Ramos (cell line): Measurements from ENCODE around the gene HTR3E.
"Not testable (repeated sequence)": the region's sequence is repeated elsewhere in the genome, so short reads cannot be mapped to it uniquely, and the experiment has no call there.

Experiments used
- in situ Hi-C: fragments of 300-500 bp; cut with MboI; formaldehyde crosslinking; loops from one replicate; pipeline ENCODE4 v1.14.3; 2022; ENCODE audit warnings: low sequenced_read_pairs; ENCODE audit not compliant: unreplicated experiment

The HTR3E gene

DNA sequence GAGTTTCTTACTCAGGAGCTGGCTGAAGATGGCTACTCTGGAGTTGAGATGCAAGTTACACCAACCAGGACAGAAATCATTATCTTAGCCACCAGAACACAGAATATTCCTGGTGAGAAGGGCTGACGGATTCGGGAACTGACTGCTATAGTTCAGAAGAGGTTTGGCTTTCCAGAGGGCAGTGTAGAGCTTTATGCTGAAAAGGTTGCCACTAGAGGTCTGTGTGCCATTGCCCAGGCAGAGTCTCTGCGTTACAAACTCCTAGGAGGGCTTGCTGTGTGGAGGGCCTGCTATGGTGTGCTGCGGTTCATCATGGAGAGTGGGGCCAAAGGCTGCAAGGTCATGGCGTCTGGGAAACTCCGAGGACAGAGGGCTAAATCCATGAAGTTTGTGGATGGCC lies 52.9 kb downstream of the HTR3E start:
- in situ Hi-C loops = not testable (repeated sequence)

DNA sequence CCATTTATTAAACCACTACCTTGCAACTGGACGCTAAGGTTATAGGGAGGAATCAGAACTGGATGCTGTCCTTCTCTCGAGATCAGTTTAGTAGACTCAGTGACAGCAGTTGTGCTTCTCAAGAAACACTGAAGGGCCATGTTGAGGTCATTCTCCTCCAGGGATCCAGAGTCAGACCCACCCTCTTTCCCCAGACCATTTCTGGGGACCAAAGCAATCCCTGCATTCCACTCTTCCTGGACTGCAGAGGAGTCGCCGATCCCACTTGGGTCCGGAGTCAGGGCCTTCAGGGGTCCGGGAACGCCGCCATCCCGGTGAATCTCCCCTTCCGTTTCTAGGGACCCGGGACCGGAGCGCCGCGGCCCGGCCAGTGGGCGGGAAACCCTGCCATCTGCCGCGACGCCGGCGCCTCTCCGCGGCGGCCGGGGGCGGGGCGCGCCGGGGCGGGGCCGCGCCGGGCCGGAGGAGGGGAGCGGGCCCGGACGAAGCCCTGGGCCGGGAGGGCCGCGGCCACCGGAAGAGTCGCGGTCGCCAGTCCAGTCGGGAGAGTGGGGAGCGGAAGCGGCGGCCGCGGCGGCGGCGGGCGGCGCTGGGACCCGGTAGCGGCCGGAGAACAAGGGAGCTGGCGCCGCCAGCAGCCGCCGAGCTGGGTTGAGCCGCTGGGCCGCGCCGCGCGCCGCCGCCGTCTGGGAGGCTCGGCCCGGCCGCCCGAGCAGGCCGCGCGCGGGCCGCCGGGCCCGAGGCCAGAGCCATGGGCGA lies 58.2 kb downstream of the HTR3E start, which contains the start of gene DVL3:
TSS of gene DVL3 (plus strand) at position 493 of the 759 bp plus-strand sequence. CDS start at position 752, 259 bp downstream.
- in situ Hi-C loops = no loop called here

DNA sequence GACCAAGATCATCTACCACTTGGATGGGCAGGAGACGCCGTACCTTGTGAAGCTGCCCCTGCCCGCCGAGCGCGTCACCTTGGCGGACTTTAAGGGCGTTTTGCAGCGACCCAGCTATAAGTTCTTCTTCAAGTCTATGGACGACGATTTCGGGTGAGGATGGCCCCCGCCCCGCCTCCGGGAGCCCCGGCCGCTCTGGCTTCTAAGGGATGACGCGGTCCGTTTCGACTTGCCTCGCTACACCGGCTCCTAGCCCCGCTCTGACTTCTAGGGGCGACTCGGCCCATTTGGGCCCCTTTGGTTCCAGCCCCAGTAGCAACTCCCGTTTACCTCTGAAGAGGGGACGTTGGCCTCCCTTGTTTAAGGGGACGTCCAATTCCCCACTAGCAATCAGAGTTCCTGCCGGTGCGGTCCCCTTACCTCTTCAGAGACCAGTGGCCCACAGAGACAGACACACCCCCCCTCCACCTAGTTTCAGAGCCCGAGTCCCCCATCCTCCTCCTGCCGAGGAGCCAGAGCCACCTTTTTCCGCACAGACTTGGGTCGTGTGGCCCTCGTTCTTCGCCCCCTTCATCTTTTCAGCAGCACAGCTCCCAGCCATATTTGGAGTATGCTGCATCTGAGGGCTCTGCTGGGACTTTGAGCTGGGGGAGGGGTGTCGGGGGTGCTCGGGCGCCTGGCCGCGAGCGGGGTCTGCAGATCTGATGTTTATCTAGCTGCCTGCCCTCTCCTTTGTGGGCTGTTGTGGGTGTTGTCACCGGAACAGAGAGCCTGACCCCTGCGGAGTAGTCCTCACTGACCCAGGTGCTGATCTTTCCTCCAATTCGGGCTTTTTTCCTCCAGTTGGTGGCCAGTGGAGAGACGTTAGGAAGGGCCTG lies 59.0 kb downstream of the HTR3E start:
- in situ Hi-C loops = no loop called here

DNA sequence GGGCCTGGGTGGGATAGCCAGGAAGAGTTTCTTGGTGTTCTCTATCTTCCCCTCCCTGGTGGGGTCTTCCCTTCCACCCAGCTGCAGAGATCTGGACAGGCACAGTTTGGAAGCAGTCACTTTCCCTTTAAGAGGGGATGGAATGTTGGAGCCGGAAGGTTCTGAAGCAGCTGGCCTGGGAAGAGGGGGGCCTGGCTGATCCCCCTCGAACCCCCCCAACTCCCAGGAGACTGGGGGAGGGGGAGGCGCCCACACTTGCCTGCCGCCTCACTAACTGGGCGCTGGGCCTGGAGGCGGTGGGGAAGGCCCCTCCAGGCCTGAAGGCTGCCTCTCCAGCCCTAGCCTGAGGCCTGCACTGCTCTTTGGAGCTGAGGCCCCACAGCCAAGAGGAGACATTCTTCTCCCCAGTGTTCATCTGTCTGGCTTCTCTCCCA lies 59.7 kb downstream of the HTR3E start:
- in situ Hi-C loops = no loop called here
